ENCODE measurements around the gene MBD5.
A peak's percentile ranks its signal among the peaks of the same experiment; 100 is the strongest.
"Not testable (repeated sequence)": the region's sequence is repeated elsewhere in the genome, so short reads cannot be mapped to it uniquely, and the experiment has no call there.

MBD5 gene

DNA sequence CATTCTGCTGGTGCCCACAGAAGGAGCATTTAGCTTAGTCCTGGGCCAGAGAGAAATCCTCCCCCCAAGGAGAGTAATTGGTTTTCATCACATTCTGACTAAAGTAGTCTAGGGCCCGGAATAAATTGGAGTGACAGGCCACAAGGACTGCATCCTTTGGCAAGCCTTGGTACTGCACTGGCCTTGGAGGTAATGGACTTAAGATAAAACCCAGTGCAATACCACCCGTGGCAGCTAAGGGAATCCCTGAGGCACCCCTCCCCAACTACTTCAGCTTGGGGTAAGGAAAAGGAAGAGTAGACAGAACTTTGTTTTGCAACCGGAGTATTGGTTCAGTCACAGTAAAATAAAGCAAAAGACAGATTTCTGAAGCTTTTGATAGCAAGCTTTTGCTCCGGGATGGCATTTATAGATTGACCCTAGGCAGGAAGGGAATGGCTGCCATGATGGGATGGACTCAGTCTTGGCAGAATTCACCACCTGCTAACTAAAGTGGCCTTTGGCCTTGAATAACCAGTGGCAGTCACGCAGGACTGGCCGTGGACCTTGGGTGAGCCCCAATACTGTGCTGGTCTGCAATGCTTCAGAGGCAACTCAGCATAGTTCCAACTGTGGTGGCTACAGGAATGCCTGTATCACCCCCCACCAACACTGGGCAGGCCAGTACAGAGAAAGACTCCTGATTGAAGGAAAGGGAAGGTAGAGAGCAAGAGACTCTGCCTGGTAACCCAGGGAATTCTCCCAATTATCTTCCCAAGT, 14.5 kb upstream of the MBD5 start:
- no peak overlapping the region for H4K91ac ChIP-seq (ENCODE audit: low read depth, low read length)
- H3K79me2 ChIP-seq (ENCODE audit: control insufficient read depth, insufficient read depth, low read length, poor library complexity): no peaks in the 10 kb centered on the region
- H4K12ac ChIP-seq (ENCODE audit: low read depth, low read length): no peak overlapping the region
- no peak overlapping the region for H2BK12ac ChIP-seq (ENCODE audit: low read length)
- H2BK5ac ChIP-seq (ENCODE audit: low read depth, low read length, poor library complexity): no peak overlapping the region
- H2BK120ac ChIP-seq (ENCODE audit: insufficient read depth, low read length, poor library complexity): no peak overlapping the region
- no peak overlapping the region for H3K4me3 ChIP-seq (ENCODE audit: low read depth, low read length)
- H3K14ac ChIP-seq (ENCODE audit: low read length): no peak overlapping the region
- DNase-seq: no peak
- H3K27me3 ChIP-seq (ENCODE audit: insufficient read depth, low read length): no peaks in the 10 kb centered on the region
- H3K4me2 ChIP-seq (ENCODE audit: low read length): no peak overlapping the region
- H3K79me1 ChIP-seq (ENCODE audit: low read length): no peaks in the 10 kb centered on the region
- no peak overlapping the region for H3K23ac ChIP-seq (ENCODE audit: low read length)
- no CpG with 5 or more reads among the region's 6 CpGs for WGBS (ENCODE audit: extremely low coverage, insufficient coverage, insufficient read length)
- H3K36me3 ChIP-seq (ENCODE audit: control insufficient read depth in 1 of 2, insufficient read depth in 2 of 2, low read length in 2 of 2): no peaks in the 10 kb centered on the region
- no peak overlapping the region for H3K18ac ChIP-seq (ENCODE audit: low read length)
- H4K8ac ChIP-seq (ENCODE audit: low read depth, low read length): no peak overlapping the region
- H3K9ac ChIP-seq (ENCODE audit: low read length): no peak overlapping the region
- H3K9me3 ChIP-seq (ENCODE audit: insufficient read depth, low read depth, low read length): no peaks in the 10 kb centered on the region
- H3K4me1 ChIP-seq (ENCODE audit: control insufficient read depth in 1 of 2, insufficient read depth in 2 of 2, low read length in 2 of 2): no peaks in the 10 kb centered on the region
- H2AFZ ChIP-seq (ENCODE audit: insufficient read depth, low read length, poor library complexity): no peak overlapping the region
- H3K4ac ChIP-seq (ENCODE audit: low read depth, low read length): peak overlapping the region; percentile 27
- no peak overlapping the region for H3K27ac ChIP-seq (ENCODE audit: low read depth, low read length)
- no peak overlapping the region for H2AK5ac ChIP-seq (ENCODE audit: low read length)

DNA sequence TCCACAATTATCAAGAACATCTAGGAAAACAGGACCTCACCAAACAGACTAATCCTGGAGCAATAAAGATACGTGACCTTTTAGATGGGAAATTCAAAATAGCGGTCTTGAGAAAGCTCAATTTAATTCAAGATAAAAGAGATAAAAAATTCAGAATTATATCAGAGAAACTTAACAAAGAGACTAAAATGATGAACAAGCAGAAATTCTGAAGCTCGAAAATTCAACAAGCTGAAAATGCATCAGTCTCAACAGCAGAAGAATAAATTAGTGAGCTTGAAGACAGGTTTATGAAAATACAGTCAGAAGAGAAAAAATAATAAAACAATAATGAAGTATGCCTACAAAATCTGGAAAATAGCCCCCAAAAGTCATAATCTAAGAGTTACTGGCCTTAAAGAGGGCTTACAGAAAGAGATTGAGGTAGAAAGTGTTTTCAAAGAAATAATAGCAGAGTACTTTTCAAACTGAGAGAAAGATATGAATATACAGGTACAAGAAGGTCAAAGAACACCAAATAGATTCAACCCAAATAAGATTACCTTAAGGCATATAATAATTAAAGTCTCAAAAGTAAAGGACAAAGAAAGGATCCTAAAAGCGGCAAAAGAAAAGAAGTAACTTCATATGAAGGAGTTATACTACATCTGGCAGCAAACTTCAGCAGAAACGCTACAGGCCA, 13.5 kb upstream of the MBD5 start:
- Histone ChIP-seq H3K4me2 (ENCODE audit: low read length) (no peak overlapping the region), H3K14ac (ENCODE audit: low read length) (no peak overlapping the region), H3K18ac (ENCODE audit: low read length) (no peak overlapping the region), H2AFZ (ENCODE audit: insufficient read depth, low read length, poor library complexity) (no peak overlapping the region), H3K9me3 (ENCODE audit: insufficient read depth, low read depth, low read length) (no peaks in the 10 kb centered on the region), H3K27me3 (ENCODE audit: insufficient read depth, low read length) (no peaks in the 10 kb centered on the region), H3K4me1 (ENCODE audit: control insufficient read depth in 1 of 2, insufficient read depth in 2 of 2, low read length in 2 of 2) (no peaks in the 10 kb centered on the region), H2BK12ac (ENCODE audit: low read length) (no peak overlapping the region), H4K91ac (ENCODE audit: low read depth, low read length) (no peak overlapping the region), H3K79me1 (ENCODE audit: low read length) (no peaks in the 10 kb centered on the region), H2BK120ac (ENCODE audit: insufficient read depth, low read length, poor library complexity) (no peak overlapping the region), H3K4me3 (ENCODE audit: low read depth, low read length) (no peak overlapping the region), H3K9ac (ENCODE audit: low read length) (no peak overlapping the region), H4K8ac (ENCODE audit: low read depth, low read length) (no peak overlapping the region), H3K79me2 (ENCODE audit: control insufficient read depth, insufficient read depth, low read length, poor library complexity) (no peaks in the 10 kb centered on the region), H2AK5ac (ENCODE audit: low read length) (no peak overlapping the region), H3K23ac (ENCODE audit: low read length) (no peak overlapping the region), H3K36me3 (ENCODE audit: control insufficient read depth in 1 of 2, insufficient read depth in 2 of 2, low read length in 2 of 2) (no peaks in the 10 kb centered on the region), H2BK5ac (ENCODE audit: low read depth, low read length, poor library complexity) (no peak overlapping the region), H3K4ac (ENCODE audit: low read depth, low read length) (no peak overlapping the region), H3K27ac (ENCODE audit: low read depth, low read length) (no peak overlapping the region), H4K12ac (ENCODE audit: low read depth, low read length) (no peak overlapping the region)
- no peak for DNase-seq
- no CpG with 5 or more reads among the region's 5 CpGs for WGBS (ENCODE audit: extremely low coverage, insufficient coverage, insufficient read length)

DNA sequence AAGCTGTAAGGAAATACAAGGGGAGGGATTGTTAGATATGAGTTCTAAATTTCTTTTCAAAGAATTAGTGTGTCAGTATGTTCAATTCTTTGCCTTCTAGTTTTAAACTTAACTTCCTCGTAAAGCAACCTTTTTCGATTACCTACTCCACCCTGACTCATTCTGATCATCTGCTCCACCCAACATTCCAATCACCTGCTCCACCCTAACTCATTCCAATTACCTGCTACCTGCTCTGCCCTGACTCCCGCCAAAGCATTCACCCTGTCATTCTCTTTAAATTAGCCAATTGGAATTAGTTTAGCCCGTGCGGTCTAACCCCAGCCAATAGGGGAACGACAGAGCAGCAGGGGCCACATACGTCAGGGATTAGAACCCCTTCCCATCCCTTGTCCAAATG, 12.5 kb upstream of the MBD5 start:
- H2BK5ac ChIP-seq (ENCODE audit: low read depth, low read length, poor library complexity); H2AK5ac ChIP-seq (ENCODE audit: low read length); H3K4me1 ChIP-seq (ENCODE audit: control insufficient read depth in 1 of 2, insufficient read depth in 2 of 2, low read length in 2 of 2); H3K4me3 ChIP-seq (ENCODE audit: low read depth, low read length); H2AFZ ChIP-seq (ENCODE audit: insufficient read depth, low read length, poor library complexity); H3K79me1 ChIP-seq (ENCODE audit: low read length); H3K4me2 ChIP-seq (ENCODE audit: low read length); H3K79me2 ChIP-seq (ENCODE audit: control insufficient read depth, insufficient read depth, low read length, poor library complexity); H3K9me3 ChIP-seq (ENCODE audit: insufficient read depth, low read depth, low read length); H4K8ac ChIP-seq (ENCODE audit: low read depth, low read length); H3K27ac ChIP-seq (ENCODE audit: low read depth, low read length); H3K23ac ChIP-seq (ENCODE audit: low read length); H2BK12ac ChIP-seq (ENCODE audit: low read length); H2BK120ac ChIP-seq (ENCODE audit: insufficient read depth, low read length, poor library complexity); H3K27me3 ChIP-seq (ENCODE audit: insufficient read depth, low read length); DNase-seq; H3K18ac ChIP-seq (ENCODE audit: low read length); H4K91ac ChIP-seq (ENCODE audit: low read depth, low read length); H4K12ac ChIP-seq (ENCODE audit: low read depth, low read length); H3K9ac ChIP-seq (ENCODE audit: low read length); H3K14ac ChIP-seq (ENCODE audit: low read length); H3K36me3 ChIP-seq (ENCODE audit: control insufficient read depth in 1 of 2, insufficient read depth in 2 of 2, low read length in 2 of 2): not testable (repeated sequence)
- WGBS (ENCODE audit: extremely low coverage, insufficient coverage, insufficient read length): no CpG with 5 or more reads among the region's 7 CpGs
- H3K4ac ChIP-seq (ENCODE audit: low read depth, low read length): peak overlapping the region; percentile 86

DNA sequence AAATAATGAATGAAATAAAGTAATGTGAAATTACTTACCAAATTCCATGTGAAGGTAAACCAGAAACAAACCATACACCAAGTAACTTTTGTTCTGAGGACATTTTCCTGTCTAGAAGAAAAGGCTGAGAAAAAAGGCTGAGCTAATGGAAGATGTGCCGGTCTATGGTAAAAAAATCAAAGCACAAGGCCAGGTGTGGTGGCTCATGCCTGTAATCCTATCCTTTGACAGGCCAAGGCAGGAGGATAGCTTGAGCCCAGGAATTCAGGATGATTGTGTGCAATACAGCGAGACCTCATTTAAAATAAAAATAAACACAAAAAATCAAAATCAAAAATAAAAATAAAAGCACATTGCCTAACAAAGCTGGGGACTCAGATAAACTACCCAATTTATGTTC, 7.0 kb upstream of the MBD5 start:
- H2BK5ac ChIP-seq (ENCODE audit: low read depth, low read length, poor library complexity): no peak overlapping the region
- H3K4me3 ChIP-seq (ENCODE audit: low read depth, low read length): no peak overlapping the region
- no CpG with 5 or more reads among the region's 2 CpGs for WGBS (ENCODE audit: extremely low coverage, insufficient coverage, insufficient read length)
- peak overlapping the region; percentile 89 for H3K4ac ChIP-seq (ENCODE audit: low read depth, low read length)
- H3K79me1 ChIP-seq (ENCODE audit: low read length): no peaks in the 10 kb centered on the region
- no peak overlapping the region for H3K4me2 ChIP-seq (ENCODE audit: low read length)
- H3K14ac ChIP-seq (ENCODE audit: low read length): no peak overlapping the region
- H3K18ac ChIP-seq (ENCODE audit: low read length): no peak overlapping the region
- no peak for DNase-seq
- no peaks in the 10 kb centered on the region for H3K9me3 ChIP-seq (ENCODE audit: insufficient read depth, low read depth, low read length)
- no peaks in the 10 kb centered on the region for H3K27me3 ChIP-seq (ENCODE audit: insufficient read depth, low read length)
- no peaks in the 10 kb centered on the region for H3K79me2 ChIP-seq (ENCODE audit: control insufficient read depth, insufficient read depth, low read length, poor library complexity)
- no peak overlapping the region for H3K9ac ChIP-seq (ENCODE audit: low read length)
- H2BK12ac ChIP-seq (ENCODE audit: low read length): no peak overlapping the region
- H4K91ac ChIP-seq (ENCODE audit: low read depth, low read length): no peak overlapping the region
- H4K8ac ChIP-seq (ENCODE audit: low read depth, low read length): no peak overlapping the region
- no peak overlapping the region for H3K23ac ChIP-seq (ENCODE audit: low read length)
- no peak overlapping the region for H2BK120ac ChIP-seq (ENCODE audit: insufficient read depth, low read length, poor library complexity)
- no peak overlapping the region for H2AK5ac ChIP-seq (ENCODE audit: low read length)
- no peak overlapping the region for H2AFZ ChIP-seq (ENCODE audit: insufficient read depth, low read length, poor library complexity)
- no peak overlapping the region for H4K12ac ChIP-seq (ENCODE audit: low read depth, low read length)
- no peak overlapping the region for H3K27ac ChIP-seq (ENCODE audit: low read depth, low read length)
- H3K4me1 ChIP-seq (ENCODE audit: control insufficient read depth in 1 of 2, insufficient read depth in 2 of 2, low read length in 2 of 2): no peaks in the 10 kb centered on the region
- no peaks in the 10 kb centered on the region for H3K36me3 ChIP-seq (ENCODE audit: control insufficient read depth in 1 of 2, insufficient read depth in 2 of 2, low read length in 2 of 2)
